Kasumi-1 (cell line): ENCODE results near the gene LRBA.
"Not testable (repeated sequence)": the region's sequence is repeated elsewhere in the genome, so short reads cannot be mapped to it uniquely, and the experiment has no call there.

Experiments
- DNase-seq, 2 experiments: peaks; one replicate each; lab custom pipeline; 2025; lab: John Stamatoyannopoulos, UW

LRBA gene

DNA sequence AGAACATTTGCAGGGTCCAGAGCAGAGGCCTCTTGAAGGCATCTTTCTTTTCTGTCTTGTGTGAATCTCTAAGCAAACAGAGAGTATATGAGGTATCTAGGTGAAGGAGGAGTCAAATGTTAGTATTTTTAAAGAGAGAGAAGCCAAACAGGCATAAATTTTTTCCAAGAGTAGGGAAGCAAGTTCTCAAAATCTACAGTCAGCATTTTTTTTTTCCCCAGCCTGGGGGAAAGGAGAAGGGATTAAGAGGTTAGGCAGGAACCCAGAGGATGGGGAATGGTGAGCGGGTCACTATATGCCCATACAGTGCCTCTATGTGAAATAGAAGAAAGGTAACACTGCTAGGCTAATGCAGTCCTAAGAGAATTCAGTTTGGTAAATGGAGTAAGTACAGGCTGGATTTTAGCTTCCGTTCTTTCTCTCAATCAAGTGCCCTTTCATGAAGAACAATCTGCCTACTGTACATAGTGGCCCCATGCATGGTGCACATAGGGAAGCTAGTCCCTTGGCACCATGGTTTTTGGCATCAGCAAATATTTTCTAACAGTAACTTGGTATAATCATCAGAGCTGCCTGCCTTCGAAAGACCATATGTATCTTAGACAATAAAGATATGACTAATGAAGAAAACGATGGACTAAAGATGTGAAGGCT, 596.2 kb downstream of the LRBA start:
- DNase-seq, result no peak

DNA sequence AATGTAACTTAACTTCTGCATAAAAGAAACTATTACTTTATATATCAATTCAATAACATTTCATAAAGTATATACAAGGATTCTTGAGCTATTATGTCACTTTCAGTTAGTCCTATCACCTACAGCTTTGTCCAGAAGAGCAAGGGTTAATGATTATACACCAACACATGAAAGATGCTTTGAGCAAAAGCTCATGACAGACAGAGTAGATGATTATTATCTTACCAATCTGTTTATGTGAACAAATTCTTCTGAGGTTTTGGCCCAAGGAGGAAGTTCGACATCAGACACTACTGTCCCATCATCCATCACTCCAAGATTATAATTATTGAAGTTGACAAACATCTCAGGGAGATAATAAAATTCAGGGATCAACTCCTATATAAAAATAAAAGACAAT, 599.9 kb downstream of the LRBA start:
- DNase-seq, result no peak

DNA sequence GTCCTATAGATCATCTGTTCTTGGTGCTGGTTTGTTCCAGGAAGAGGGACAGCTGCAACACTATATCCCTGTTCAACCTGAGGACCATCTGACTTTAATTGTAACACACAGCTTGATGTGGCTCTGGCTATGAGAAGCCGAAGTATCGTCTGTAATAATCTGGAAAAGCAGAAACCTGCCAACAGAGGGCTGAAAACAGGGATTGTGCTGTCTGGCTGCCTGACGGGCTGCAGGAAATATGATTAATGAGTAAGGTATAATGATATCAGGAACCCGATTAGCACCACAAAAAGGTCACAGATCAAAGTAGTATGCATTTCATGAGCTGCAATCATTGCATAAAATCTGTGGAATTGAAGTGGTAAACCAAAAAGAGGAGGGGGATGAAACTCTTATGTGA, 603.6 kb downstream of the LRBA start:
- no peak for DNase-seq

DNA sequence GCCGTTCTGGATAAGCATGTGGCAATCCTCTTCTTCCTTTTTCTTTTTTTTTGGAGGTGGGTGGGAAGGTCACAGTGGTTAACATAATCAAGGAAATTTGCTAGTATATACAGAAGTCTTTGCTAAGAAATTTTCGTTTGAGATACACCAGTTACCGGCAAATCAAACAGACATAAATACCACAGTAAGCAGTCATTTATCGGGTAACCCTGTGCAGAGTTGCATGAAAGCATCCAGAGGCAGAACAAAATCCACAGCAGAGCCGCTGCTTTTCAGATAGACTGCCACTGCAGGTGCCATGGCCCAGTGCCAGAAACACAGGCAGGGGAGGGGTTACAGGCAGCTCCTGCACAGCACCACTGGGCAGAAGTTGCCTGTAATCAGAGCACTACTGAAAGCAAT, 612.2 kb downstream of the LRBA start:
- no peak for DNase-seq

DNA sequence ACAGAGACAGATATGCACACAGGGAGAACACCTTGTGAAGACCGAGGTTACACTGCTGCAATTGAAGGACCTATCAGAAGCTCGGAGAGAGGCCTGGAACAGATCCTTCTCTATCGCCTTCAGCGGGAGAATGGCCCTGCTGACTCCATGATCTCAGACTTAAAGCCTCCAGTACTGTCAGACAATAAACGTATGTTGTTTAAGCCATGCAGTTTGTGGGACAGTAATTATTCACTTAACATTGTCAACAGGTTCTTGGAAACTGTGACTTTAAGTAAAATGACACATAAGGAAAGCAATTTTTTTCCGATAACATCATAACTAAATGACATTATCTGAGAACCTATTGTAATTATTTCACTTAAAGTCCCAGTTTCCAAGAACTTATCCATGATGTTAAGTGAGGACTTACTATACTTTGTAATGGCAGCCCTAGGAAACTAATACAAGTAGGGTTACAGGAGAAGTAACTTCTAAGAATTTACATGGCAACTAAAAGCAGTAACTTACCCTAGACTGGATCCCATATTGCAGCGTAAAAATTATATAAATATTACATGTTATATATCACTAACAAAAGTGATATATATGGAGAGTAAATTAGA, 613.9 kb downstream of the LRBA start:
- DNase-seq, result no peak

DNA sequence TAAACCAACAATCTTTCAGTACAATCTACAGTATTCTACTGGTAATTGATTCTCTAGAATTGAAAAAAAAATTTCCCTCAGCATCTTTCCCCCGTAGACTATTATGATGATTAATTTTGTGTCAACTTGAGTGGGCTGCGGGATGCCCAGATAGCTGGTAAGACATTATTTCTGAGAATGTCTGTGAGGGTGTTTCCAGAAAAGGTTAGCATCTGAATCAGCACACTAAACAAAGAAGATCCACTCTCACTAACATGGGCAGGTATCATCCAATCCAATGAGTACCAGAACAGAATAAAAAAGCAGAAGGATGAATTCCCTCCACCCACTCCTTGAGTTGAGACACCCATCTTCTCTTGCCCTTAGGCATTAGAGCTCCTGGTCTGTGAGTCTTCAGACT, 619.2 kb downstream of the LRBA start:
- DNase-seq, result no peak

DNA sequence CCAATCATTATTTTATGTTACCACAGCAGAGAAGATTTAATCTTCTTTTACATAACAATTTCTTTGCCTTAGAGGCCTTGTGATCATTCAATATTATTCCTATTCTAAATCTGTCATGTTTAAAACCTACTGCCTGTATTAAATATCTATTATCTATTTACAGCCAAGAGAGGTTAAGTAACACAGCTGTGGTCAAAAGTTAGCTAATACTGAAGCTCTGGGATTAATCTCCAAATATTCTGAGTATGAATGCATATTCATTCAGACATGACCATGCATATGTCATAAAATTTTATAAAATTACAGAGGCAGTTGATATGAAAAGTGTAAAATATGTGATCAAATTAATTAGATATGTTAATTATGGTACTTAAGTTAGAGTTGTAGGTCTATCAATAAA, 621.0 kb downstream of the LRBA start:
- no peak for DNase-seq

DNA sequence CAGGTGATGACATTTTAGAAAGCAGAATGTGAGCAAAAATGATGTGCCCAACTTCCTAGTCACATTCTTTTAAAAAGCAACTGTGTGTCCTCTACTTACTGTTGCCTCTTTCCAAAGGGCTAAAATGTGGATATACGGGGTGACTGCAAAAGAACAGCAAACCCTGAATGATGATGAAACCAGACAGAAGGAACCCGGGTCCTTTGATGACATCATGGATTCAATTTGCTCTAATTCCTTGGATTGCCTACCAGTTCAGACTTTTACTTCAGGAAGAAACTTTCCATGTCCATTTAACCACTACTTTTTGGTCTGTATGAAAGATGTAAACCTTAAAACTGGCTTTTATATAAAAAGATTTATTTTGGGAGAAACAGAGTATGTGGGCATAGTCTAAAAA, 624.0 kb downstream of the LRBA start:
- no peak for DNase-seq

DNA sequence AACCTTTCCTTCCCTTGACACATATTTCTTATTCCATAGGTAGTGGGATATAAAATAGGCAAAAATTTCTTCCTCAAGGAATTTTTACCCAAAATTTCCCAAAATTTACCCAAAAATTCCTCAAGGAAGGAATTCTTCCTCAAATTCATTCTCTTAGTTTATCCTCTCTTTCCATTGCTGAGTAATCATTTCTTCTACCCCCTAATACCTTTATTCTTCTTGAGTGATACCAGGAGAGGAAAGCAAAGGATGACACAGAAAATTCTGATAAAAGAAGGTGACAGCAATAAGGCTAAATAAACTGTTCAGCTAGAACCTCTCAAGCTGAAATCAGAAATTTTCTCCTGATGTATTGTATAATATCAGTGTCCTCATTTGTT, 624.6 kb downstream of the LRBA start:
- no peak for DNase-seq

DNA sequence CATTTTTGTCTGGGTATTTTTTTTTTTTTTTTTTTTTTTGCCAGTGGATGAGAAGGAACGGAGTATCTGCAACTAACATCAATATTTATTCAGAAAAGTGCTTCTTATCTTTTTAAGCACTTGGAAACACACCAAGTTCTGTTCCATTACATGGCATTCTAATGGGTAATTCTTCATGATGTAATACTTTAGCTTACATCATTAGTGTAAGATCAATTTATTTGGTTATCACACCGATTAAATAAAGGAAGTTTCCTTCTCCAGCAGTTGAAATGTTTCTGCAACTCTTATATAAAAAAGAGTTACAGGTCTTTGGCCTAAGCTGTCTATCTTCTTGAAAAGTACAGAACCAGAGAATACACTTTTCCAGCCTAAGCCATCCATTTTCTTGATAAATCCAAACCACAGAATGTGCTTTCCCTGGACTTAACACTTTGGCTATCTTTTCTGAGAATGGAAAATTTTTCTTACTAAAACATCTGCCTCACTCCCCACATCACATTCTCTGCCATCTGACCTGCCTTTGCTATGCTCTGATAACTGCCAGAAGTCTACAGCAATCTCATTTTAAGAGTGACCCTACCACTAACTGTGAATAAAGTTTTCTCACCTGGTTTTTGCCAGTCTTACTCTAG, 625.1 kb downstream of the LRBA start:
- no peak for DNase-seq

DNA sequence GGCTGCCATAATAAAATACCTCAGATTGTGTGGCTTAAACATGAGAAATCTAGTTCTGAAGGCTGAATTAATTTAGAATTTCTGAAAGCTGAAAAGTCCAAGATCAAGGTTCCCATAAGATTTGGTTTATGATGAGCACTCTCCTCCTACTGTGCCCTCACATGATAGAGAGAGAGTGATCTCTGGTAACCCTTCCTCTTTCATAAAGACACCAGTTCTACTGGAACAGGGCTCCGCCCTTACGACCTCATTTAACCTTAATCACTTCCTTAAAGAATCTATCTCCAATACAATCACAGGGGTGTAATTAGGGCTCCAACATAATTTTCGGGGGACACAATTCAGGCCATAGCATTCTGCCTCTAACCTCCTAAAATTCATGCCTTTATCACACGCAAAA, 627.1 kb downstream of the LRBA start:
- DNase-seq, result peak; percentile 5 to 9

DNA sequence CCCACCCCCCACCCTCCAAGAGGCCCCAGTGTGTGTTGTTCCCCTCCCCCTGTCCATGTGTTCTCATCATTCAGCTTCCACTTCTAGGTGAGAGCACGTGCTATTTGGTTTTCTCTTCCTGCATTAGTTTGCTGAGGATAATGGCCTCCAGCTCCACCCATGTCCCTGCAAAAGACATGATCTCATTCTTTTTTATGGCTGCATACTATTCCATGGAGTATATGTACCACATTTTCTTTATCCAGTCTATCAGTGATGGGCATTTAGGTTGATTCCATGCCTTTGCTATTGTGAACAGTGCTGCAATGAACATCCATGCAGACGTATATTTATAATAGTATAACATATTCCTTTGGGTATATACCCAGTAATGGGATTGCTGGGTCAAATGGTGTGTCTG, 628.7 kb downstream of the LRBA start:
- DNase-seq, result not testable (repeated sequence)

DNA sequence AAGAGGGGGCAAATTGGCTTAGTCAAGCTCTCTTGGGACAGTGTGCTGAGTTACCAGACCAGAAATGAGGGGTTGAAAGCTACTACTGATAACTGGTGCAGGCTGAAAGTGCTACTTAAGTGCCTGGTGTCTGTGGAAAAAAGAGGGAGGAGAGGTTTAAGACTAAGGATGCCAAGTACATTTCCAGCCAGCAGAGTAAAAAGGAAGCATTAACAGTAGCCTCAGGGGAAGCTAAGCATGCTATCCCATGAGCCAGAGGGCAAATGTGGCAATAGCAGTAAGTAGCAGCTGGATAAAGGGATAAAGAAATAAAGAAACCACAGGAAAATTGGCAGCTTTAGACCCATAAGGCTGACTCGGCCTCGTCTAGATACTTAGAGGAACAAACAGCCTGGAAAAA, 629.5 kb downstream of the LRBA start:
- peak in 1 of 2 experiments; percentile 24 for DNase-seq

DNA sequence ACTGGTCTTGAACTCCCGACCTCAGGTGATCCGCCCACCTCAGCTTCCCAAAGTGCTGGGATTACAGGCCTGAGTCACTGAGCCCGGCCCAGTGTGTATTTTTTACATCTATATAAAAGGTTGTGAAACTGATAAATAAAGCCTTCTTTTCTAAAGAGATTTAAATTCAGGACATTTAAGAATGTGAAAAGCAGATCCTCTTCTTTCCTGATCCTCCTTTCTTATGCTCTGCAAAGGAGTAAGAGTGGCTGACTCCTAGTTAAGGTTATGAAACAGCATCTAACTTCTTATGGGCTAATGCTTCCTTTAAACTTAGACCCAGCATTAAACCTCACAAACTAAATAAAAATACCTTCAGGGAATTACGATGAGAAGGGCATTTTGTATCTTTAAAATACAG, 630.8 kb downstream of the LRBA start:
- DNase-seq, result no peak

DNA sequence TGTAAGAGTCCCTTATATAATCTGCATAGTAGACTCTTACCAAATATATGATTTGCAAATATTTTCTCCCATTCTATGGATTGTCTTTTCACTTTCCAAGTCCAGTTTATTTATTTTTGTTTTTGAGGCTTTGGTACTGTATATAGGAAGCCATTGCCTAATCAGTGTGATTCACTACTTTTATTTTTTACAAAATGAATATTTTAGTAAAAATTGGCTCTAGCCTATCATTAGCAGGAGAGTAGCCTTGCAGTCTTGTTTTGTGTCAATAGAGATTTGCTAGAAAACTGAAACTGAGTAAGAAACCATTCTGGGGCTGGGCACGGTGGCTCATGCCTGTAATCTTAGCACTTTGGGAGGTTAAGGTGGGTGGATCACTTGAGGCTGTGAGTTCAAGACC, 633.1 kb downstream of the LRBA start:
- DNase-seq, result no peak

DNA sequence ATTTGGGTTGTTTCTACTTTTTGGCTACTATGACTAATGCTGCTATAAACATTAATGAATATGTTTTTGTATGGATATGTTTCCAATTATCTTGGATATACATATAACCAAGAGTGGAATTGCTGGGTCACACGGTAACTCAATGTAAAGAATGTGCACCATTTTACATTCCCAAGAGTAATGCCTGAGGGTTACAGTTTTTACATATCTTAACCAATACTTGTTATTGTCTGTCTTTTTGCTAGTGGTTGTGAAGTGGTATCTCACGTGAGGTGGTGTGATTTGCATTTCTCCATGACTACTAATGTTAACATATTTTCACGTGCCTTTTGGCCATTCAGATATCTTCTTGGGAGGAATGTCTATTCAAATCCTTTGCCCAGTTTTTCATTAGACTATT, 633.5 kb downstream of the LRBA start:
- no peak for DNase-seq

DNA sequence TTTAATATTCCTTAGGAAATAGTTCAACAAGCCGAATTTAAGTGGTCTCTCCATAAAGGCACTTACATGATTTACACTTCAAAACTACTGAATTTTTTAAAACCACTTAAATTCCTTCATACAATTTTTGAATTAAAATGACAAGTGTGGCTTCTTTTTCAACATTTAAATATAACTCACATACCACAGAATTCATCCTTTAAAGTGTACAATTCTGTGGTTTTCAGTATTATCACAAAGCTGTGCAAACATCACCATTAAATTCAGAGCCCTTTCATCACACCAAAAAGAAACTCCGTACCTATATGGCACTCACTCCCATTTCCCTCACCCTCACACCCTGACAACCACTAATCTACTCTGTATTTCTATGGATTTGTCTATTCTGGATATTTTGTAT, 634.0 kb downstream of the LRBA start:
- DNase-seq, result no peak

DNA sequence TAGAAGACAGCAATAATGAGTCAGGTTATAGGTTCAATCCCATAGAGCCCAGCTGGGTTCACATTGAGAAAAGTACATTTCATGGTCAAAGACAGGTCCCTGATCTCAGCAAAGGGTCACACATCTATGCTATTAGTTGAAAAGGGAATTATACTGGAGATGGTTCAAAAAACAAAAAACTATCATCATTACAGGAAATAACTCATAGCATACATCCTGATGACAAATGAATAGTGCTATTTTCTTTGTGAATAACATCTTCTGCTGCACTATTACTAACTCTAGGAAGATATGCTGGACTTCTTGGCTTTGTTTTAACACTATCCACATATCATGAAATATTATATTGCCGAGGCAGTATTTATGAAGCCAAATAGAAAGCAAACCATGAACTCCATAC, 635.6 kb downstream of the LRBA start:
- DNase-seq, result no peak

DNA sequence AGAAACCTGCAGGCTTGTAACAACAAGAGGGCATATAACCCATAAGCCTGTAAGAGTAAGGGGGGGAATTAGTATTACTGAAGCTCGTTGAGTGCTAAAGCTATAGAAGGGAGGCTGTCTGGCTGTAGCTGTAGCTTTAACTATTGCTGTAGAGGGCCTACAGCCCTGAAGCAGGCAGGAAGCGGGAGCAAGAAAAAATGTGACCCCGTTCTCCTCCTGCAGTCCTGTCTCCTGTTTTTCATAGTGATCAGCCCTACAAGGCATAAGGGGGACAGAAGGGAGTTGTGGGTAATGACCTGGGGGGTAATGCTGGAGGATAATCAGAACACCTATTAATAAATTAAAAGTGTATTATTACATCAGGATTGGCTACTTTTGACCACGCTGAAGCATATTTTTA, 640.1 kb downstream of the LRBA start:
- DNase-seq, result no peak

DNA sequence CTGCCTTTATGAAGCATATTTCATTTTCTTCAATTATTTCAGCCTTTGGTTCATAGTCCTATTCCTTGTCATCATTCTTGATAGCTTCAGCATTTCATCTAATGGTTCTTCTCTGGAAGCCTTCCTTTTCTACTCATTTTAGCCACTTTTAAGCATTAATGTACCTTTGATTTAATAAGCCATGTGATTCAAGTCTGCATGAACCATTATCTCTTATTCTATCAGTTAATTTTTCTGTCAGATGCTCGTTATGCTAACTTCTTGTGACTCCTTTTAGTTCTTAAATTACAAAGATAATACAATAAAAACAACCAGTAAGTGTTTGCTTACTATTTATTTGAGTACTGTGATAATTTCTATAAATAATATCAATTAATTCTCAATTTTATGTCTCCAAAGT, 643.2 kb downstream of the LRBA start:
- no peak for DNase-seq

DNA sequence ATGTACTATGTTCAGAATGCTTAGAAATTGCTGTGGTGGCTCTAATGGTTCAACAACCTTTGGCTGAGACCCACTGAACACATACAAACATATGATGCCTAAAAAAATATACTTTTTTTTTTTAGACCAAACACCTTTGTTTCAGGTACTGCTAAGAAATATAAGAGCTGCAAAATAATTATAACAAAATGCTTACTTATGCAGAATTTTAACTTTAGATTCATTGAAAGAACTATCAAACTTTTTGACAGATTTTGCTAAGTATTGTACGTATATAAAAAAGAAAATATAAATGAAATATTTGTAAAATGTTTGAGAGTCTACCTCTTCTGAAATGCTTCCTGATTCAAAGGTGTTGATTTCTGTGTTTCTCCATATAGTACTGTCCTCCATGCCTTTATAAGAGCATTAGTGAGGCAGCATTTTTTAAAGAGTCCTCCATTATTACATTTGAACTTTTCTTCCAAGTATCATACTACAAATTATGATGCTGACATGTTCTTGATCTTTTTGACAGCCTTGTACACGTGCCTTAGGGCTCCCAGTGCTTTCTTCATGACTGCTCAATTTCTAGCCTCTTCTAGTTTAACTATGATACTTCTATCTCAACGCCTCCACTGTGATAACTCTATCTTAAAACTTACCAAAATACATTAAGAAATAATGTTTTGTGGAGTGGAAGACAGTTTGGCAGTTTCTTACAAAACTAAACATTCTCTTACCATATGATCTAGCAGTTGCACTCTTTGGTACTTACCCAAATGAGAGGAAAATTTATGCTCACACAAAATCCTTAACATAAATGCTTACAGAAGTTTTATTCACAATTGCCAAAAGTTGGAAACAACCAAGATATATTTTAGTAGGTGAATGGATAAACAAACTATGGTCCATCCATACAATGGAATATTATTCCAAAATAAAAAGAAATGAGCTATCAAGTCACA, 645.4 kb downstream of the LRBA start:
- DNase-seq, result no peak

DNA sequence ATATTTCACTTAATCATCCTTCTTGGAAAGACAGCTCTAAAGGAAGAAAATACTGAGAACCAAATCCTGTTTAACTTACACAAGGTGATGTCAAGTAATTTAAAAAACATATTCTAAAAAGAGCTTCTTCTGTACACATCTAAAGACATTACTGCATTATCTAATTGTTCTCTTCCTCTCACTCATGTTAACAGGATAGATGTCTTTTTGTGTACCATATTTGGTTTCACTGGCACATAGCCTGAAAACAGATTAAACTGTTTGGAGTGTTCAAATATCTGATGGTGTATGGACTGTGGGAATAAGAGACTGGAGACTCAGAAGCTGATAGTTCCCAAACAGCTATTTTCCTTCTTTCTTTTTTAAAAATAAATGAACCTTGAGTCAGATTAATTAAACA, 646.4 kb downstream of the LRBA start:
- no peak for DNase-seq

DNA sequence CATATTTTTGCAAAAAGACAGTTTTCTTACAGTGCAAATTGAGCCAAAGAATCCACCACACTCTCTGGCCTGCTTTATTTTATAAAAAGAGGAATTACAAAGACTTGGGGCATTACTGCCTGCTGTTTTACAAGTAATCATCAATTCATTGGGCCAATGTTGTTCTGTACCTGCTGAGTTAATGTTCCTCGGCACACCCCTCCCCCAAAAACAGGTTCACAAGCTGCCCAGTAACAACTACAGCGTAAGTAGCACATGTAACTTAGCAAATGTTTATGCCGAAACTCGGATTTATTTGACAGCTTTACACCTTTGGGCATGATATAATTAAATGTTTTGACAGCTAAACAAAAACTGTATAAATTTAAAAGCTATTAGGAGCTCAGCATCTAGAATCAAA, 647.8 kb downstream of the LRBA start:
- DNase-seq, result no peak
